DMS114 treated with DMSO at 0.1 percent for 48 hours (cell line): Measurements from ENCODE around the gene RBM38.
"Not testable (repeated sequence)": the region's sequence is repeated elsewhere in the genome, so short reads cannot be mapped to it uniquely, and the experiment has no call there.

Experiments
- DNase-seq: peaks from one replicate; lab custom pipeline; 2025; ENCODE audit not compliant: unreplicated experiment; lab: John Stamatoyannopoulos, UW

Gene RBM38

DNA sequence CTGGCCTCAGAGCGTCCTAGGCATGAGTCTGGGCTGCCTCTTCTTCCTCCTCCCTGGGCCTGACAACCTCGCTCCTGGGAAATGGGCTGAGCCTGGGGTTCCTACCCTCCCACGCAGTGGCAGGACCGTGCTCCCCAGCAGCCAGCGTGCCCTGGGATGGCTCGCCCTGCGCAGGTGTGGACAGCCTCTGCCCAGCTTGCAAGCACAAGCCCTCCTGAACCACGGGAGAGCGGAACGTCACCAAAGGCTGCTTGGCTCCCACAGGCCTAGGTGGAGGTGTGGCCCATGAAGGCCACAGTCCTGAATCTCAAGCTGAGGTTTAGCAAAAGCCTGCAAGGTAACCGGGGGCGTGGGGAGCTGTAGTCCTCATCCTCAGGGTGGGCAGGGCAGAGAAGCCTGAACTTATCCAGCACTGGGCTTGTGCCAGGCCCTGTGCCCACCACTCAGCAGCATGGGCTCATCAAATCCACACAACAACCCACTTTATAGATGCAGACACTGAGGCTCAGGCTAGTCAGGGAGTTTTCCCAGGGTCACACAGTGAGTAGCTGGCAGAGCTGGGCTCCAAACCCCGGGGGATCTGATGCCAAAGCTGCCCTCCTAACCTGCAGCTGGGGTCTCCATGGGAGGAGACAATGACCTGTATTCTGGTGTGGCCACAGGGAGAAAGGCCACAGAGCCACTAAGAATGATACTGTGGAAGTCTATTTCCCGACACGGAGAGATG, 25.3 kb downstream of the RBM38 start:
- DNase-seq: no peak

DNA sequence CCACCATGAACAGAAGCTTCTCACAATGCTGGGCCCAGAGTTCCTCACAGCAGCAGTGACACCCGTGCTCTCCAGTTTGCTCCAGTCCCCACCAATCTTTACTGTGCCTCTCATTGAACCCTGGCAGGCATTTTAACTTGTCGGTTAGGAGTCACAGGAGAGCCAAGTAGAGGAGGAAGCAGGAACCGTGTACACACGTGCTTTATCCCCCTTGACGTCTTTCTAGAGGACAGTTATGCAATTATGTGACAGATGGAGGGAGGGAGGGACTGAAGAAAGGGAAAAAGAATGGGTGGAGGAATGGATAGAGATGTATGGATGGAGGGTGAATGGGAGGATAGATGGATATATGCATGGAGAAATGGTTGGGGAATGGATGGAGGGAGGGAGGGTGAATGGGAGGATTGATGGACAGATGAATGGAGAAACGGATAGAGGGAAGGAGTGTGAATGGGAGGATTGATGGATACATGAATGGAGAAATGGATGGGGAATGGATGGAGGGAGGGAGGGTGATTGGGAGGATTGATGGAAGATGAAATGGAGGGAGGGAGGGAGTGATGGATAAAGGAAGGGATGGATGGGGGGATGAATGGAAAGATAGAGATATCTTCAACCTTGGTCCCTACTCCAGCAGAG, 26.0 kb downstream of the RBM38 start:
- no peak for DNase-seq

DNA sequence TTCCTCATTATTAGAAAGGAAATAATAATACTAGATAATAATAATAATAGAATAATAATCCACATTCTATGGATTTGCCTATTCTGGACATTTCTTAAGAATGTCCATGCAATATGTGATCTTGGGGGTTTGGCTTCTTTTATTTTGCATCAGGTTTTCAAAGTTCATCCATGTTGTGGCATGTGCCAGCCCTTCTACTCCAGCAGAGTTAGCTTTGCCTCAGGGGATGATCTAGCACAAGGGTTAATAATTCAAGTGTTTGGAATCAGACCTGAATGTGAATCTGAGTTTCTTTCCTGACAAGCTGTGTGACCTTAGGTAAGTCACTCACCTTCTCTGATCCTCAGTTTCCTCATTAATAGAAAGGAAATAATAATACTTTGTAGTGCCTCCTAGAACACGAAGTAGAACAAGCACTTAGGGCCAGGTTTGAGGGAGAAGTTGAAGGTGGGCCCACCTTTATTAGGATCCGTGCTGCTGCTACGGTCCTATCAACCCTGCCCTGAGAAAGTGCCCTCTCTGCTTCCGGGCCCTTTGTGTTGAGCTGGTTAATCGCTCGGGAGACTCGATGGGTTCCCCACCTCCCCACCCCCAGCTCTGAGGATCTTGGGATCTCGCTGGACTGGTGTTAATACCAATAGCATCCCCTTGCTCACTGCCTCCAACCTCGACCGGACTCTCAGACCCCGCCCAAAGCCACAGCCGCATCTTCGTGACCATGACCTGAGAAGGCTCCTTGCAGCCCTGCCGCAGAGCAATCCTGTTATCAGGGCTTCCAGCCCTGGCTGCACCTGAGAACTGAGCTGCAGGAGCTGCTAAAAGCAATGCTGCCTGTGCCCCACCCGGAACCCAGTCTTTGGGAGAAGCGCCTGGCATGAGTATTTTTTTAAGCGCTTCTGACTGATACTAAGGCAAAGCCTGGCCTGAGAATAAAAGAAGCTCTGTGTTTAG, 26.9 kb downstream of the RBM38 start:
- no peak for DNase-seq

DNA sequence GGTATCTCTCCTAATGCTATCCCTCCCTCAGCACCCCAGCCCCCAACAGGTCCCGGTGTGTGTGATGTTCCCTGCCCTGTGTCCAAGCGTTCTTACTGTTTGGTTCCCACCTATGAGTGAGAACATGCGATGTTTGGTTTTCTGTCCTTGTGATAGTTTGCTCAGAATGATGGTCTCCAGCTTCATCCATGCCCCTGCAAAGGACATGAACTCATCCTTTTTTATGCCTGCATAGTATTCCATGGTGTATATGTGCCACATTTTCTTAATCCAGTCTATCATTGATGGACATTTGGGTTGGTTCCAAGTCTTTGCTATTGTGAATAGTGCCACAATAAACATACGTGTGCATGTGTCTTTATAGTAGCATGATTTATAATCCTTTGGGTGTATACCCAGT, 28.3 kb downstream of the RBM38 start:
- not testable (repeated sequence) for DNase-seq

DNA sequence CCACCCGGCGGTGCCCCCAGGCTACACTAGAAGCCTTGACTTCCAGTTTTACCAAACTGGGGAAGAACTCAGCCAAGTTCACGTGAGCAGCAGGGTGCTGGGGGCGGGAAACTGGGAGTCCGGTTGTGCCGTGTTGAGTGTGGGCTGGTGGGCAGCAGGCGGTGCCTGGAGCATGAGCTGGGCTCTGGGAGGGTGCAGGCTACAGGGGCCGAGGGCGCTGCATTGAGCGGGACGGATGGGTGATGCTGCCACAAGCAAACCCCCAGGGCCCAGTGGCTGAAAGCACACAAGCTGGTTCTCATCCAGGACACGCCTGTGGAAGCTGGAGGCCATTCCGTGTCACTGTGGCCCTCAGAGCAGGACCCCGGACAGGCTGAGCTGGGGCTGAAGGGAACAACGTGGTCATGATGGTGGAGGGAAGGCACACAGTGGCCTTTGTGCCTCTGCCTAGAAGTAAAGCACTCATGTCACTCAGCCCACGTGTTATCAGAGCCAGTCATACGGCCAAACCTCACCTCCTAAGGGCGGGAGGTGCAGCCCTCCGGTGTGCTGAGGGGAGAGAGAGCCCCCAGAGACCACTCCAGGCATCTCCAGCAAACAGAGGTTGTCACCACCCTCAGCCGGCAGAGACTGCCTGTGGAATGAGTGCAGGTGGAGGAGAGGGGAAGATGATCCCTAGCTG, 29.5 kb downstream of the RBM38 start:
- no peak for DNase-seq

DNA sequence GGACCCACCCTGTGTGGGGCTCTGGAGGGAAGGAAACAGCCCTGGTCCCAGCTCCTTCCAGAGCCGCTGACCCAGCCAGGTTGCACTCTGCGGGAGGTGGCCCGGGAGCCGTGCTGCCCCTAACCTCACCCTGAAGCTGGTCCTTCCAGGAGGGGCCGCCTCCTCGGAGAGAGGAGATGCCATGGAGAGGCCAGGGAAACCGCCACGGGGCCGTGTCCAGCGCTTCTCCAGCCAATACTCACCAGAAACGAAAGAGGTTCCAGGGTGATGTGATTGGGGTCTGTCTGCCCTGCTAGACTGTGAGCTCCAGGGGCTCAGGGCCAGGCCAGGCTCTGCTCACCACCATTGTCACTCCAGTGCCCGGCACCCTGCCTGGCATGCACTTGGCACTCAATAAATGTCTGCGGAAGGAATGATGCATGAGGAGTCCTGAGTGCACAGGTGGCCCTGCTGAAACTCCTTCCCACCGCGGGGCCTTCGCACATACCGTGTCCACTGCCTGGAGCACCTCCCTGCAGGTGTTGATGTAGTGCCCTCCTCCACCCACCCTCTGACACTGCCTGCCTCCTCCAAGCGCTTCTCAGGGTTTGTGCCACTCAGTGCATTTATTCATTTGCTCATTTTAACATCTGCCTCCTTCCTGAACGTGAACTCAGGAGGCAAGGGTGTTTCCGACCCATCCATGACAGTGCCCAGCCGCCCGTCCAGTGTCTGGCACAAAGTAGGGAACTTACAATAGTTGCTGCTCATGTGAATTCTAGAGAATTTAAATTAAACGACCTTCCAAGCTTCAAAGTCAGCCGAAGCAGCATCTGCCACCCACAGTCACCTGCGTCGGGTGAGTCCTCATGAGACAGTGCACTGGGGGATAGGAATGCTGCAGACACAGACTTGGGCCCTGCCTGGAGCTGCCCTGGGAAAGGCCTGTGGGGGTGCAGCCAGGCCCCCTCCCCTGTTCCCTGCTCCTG, 30.3 kb downstream of the RBM38 start:
- no peak for DNase-seq

DNA sequence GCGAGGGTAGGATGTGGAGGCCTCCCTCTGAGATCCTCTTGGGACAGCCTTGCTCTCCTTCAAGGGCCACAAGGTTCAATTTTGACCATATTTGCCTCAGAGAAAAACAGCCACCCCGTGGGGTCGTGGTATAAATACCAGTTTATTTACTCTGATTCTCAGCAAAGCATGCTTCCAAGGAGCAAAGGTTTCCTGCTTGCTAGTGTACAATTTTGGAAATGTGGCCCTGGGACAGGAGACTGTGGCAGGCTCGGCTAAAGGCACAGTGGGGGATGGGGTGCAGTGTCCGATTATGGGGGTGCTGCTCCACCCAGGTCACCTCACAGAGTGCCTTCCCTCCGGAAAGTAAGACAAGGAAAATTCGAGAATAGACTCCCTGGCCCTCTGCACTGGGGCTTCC, 31.1 kb downstream of the RBM38 start:
- DNase-seq: no peak

DNA sequence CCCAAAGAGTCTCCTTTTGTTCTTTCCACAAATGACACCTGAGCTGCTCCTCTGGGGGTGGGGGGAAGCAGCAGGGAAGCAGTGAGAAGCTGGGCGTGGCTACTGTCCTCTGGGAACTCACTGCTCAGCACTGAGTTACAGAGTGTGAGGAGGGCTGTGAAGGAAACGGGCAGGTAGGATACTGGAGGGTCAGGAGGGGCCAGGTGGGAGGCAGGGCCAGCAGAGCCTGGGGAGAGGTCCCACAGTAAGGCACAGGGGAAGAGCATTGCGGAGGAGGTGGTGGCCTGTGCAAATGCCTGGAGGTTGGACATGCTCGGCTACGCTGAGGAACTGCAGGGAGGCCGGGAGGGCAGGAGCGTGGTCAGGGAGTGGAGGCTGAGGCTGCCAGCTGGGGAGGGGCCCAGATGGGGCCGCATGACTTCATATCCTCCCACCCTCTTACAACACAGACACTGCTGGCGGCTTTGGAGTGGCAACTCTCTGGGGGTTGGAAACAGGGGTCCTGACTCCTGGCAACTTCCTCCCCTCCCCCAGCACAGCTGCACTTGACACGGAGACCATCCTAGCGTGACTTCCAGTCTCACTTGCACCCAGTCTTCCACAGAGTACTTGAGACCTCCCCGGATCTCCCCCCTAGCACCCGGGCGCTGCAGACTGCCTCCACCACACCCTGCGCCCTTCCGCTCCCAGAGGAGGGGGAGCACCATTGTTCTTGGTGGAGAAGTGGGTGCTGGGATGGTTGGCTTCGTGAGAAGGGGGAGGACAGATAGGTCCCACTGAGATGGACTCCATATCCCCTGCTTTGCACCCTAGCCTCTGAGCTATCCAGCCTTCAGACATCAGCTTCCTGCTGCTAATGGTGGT, 34.2 kb downstream of the RBM38 start:
- no peak for DNase-seq

DNA sequence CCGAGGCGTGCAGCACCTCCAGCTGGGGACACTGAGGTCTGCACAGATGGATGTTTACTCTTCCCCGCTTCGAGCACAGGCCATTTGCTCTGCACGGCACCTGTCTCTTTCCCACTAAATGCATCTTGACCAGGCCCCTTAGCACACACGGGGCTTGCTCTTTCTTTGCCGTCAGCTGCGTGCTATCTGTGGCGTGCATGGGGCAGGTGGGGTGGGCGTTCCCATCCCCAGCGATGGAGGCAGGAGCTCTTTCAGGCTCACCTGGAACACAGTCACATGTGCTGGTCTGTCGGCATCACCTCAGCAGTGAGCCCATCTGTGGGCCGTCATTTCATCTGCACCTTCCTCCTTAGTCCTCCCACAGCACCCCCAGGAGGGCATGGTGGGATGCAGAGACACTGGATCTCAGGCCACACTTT, 35.1 kb downstream of the RBM38 start:
- DNase-seq: no peak

DNA sequence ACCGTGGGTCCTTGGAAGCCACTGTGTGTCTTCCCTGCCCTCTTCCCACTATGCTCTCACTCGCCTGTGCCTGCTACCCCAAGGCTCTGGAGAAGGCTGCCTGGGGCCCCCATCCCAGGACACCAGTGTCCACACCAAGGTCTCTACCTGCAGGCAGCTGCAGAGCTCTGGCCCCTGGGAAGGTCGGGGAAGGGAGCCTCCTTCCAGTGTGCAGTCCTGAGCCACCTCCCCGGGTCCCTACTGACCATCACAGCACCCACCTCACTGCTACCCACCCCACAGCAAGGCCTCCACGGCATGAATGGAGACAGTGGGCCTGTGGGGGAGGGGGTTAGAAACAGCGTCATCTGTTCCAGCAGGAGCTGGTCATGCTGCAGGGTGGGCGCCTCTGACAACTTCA, 35.6 kb downstream of the RBM38 start:
- no peak for DNase-seq

DNA sequence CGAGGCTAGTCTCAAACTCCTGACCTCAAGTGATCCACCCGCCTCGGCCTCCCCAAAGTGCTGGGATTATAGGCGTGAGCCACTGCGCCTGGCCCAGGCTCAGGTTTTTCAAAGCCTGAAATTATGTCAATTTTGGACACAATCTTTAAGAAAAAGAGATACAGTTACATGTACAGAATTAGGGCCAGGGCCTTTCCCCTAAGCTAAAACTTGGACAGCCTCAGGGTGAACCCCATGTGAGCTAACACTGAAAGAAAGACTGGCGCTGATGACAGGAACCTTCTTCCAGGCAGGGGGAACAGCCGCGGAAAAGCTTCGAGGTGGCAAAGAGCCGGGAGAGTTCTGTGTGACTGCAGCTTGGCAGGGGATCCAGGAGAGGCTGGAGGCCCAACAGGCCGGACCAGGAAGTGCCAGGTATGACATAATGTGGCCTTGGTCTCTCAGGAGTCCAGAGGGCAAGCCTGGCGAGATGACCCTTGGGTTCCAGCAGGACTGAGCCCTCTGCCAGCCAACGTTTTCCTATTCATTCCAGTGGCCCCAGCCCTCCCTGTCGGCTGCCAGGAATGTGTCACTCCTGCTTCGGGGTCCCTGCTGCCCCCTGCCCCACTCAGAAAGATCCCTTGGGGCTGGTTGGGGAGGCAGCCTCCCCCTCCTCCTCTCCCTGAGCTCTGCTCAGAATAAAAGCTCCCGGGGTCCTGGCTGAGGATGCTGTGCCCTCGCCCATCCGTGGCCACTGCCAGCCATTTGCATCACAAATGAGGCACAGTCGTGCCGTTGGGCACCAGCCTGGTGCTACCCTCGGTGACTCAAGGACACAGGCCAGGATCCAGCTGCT, 37.3 kb downstream of the RBM38 start:
- DNase-seq: no peak

DNA sequence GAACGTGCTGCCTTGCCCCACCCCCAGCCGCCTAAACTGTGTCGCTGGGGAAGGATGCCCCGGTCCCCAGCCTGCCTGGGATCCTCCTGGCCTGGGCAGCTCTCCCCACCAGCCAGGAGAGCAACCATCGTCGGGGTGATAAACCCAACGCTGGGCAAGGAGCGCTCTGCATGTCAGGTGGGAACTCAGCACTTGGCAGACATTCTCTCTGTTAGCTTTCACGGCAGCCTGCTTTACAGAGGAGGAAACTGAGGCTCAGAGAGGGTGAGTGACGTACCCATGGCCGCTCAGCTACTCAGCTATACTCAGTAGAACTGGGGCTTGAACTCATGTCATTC, 37.9 kb downstream of the RBM38 start:
- DNase-seq: no peak

DNA sequence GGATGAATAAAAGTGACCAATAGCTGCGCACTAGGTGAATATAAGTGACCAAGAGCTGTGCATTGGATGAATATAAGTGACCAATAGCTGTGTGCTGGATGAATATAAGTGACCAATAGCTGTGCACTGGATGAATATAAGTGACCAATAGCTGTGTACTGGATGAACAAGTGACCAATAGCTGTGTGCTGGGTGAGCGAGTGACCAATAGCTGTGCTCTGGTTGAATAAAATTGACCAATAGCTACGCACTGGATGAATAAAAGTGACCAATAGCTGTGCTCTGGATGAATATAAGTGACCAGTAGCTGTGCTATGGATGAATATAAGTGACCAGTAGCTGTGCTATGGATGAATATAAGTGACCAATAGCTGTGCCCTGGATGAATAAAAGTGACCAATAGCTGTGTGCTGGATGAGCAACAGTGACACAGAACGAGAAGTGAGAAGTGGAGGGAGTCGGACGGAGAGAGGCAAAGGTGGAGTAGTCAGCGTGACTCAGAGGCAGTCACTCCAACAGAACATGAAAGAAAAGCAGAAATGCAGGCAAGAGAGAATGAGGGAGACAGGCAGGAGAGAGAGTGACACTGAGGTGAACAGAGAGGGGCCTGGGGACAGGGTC, 38.5 kb downstream of the RBM38 start:
- DNase-seq: no peak

DNA sequence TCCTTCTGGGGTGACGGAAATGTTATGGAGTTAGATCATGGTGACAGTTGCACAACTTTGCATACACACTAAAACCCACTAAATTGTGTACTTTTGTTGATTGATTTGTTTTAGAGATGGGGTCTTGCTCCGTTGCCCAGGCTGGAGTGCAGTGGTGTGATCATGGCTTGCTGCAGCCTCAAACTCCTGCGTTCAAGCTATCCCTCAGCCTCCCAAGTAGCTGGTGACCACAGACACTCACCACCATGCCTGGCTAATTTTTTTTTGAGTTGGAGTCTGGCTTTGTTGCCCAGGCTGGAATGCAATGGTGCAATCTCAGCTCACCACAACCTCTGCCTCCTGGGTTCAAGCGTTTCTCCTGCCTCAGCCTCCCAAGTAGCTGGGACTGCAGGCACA, 39.0 kb downstream of the RBM38 start:
- not testable (repeated sequence) for DNase-seq

DNA sequence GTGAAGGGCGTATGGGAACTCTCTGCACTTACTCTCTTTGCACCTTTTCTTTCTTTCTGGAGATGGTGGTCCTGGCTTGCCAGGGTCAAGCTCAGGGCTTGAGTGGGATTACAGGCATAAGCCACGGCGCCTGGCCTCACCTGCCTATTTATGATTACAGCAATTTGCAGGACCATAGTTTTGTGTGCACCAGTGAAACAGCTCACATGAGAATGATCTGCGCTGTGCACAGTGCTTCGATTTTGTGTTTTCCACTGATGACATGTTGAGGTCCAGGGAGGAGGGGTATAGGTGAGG, 40.3 kb downstream of the RBM38 start:
- DNase-seq: no peak

DNA sequence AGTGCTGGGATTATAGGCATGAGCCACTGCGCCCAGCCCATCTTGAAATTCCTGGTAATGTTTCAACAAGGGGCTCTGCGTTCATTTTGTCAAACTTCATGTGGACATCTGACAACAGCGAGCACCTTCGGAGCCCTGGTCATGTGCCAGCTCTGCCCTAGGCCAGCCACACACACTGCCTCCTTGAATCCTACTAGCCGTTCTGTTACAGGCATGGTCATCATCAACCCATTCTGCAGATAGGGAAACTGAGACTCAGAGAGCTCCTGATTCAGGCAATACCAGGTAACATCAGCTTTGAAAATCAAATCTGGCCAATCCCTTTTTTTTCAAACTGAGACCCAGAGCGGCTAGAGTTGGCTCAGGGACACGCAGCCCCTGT, 41.3 kb downstream of the RBM38 start:
- no peak for DNase-seq

DNA sequence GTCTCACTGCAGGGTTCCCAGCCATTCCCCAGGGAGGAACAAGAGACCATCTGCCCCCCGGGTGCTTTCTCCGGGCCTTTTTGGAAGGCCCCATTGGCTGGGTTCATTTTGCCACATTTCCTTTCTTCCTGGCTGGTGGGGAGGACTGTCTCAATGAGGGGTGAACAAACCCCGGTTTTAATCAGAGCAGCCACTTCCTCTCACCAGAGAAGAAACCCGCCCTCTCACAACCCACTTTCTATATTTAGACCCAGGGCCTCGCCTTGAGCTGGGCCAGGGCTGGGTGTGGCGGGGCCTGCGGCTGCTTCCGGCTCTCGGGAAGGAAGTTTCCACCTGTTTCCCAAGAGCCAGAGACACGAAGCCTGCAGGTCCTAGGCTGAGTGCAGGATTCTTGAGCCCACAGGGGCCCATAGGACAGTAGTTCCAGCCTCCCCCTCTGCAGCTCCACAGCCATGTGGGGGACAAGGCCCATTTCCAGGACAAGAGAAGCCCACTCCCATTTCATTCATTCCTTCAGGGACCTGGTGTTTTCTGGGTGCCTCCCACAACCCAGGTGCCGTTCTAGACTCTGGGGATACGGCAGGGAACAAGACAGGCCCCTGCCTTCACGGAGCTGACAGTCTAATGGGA, 41.8 kb downstream of the RBM38 start:
- DNase-seq: no peak
